ENCODE data around the gene EIF4ENIF1. TPM values are rescaled to one million over a fixed set of nuclear protein-coding genes. Genes with fewer than 3 reads are reported as not detected.

Gene EIF4ENIF1
- total and polyA plus RNA-seq, 2 donors (not counting 1 experiment from before 2014, with no cell fraction given): 13.9 to 25.7 TPM

DNA sequence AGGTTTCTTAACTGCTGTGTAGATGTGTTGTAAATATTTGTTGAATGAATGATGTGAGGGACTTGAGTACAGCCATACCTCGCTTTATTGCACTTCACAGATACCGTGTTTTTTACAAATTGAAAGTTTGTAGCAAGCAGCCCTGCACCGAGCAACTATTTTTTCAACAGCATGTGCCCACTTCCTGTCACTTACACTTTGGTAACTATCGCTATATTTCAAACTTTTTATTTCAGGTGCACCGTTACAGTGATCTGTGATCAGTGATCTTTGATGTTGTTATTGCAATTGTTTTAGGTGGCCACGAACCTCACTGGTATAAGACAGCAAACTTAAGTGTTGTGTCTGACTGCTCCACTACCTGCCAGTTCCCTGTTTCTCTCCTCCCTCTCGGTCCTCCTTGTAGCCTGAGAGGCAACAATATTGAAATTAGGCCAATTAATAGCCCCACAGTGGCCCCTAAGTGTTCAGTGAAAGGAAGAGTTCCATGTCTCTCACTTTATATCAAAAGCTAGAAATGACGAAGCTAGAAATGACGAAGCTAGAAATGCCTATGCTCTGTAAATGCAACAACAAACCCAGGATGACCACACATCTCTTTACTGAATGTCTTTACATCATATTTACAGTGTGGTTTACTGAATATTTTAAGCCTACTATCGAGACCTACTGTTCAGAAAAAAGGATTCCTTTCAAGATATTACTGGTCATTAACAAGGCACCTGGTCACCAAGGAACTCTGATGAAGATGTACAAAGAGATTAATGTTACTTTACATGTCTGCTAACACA is 7.7 kb upstream of the EIF4ENIF1 start:
- Histone ChIP-seq H3K36me3 (ENCODE audit: control insufficient read depth, insufficient read depth, low read length) (no peaks in the 10 kb centered on the region), H3K4me1 (ENCODE audit: control insufficient read depth, extremely low read depth, insufficient read depth, low read length) (no peaks in the 10 kb centered on the region), H3K79me2 (ENCODE audit: control insufficient read depth, insufficient read depth, low read length) (peaks cover 9% of the 10 kb centered on the region), H3K4me3 (replicated peaks in 1 of 4; ENCODE audit: control extremely low read depth in 1 of 4, insufficient read depth in 1 of 4, low read depth in 3 of 4, low read length in 4 of 4) (peak overlapping the region; percentile 74 to 98 (median 94)), H2AFZ (ENCODE audit: low read length) (peak overlapping the region; percentile 97), H3K9me3 (ENCODE audit: control insufficient read depth, insufficient read depth, low read depth, low read length) (no peaks in the 10 kb centered on the region), H3K27me3 (ENCODE audit: control insufficient read depth, insufficient read depth, low read length) (no peaks in the 10 kb centered on the region), H3K27ac (ENCODE audit: insufficient read depth, low read length) (peak overlapping the region; percentile 82), H3K9ac (ENCODE audit: insufficient read depth, low read length) (no peak overlapping the region), H3K4me2 (ENCODE audit: extremely low read depth, insufficient read depth, low read length) (peak overlapping the region; percentile 93), H4K20me1 (ENCODE audit: control insufficient read depth, extremely low read depth, insufficient read depth, low read length) (no peaks in the 10 kb centered on the region)
- no peak for DNase-seq (ENCODE audit: low read depth in 2 of 2)
- no peak for TF ChIP-seq EZH2 (IDR thresholded peaks at IDR 0.05; ENCODE audit: low read length, missing control alignments)
- TF ChIP-seq, protein P1, sequence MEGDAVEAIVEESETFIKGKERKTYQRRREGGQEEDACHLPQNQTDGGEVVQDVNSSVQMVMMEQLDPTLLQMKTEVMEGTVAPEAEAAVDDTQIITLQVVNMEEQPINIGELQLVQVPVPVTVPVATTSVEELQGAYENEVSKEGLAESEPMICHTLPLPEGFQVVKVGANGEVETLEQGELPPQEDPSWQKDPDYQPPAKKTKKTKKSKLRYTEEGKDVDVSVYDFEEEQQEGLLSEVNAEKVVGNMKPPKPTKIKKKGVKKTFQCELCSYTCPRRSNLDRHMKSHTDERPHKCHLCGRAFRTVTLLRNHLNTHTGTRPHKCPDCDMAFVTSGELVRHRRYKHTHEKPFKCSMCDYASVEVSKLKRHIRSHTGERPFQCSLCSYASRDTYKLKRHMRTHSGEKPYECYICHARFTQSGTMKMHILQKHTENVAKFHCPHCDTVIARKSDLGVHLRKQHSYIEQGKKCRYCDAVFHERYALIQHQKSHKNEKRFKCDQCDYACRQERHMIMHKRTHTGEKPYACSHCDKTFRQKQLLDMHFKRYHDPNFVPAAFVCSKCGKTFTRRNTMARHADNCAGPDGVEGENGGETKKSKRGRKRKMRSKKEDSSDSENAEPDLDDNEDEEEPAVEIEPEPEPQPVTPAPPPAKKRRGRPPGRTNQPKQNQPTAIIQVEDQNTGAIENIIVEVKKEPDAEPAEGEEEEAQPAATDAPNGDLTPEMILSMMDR (conservative IDR thresholded peaks at IDR 0.05 in 1 of 2, IDR thresholded peaks at IDR 0.05 in 1 of 2; ENCODE audit: low read depth in 1 of 2, low read length in 2 of 2): no peak

DNA sequence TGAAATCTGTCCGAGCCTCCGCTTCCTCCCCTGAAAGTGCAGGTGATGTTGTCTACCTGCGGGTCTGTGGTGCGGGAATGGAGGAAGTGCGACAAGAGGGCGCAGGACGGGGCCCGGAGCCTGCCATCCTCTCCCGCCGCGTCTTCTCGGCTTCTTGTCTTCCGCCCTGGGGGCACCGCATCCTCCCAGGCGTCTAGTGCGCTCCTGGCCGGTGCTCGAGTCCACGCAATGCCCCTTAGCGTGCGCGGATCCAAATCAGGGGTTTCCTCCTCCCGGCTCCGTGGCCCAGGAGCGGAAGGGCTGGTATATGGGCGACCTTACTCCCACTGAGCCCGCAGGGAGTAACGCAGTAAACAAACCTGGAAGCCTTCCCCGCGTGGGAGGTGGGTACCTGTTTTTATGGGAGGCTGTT is 7.1 kb upstream of the EIF4ENIF1 start:
- Histone ChIP-seq H4K20me1 (ENCODE audit: control insufficient read depth, extremely low read depth, insufficient read depth, low read length) (no peaks in the 10 kb centered on the region), H3K9ac (ENCODE audit: insufficient read depth, low read length) (peak overlapping the region; percentile 84), H3K27ac (ENCODE audit: insufficient read depth, low read length) (peak overlapping the region; percentile 82), H3K79me2 (ENCODE audit: control insufficient read depth, insufficient read depth, low read length) (peaks cover 9% of the 10 kb centered on the region), H3K27me3 (ENCODE audit: control insufficient read depth, insufficient read depth, low read length) (no peaks in the 10 kb centered on the region), H3K36me3 (ENCODE audit: control insufficient read depth, insufficient read depth, low read length) (peaks cover 1% of the 10 kb centered on the region), H3K4me1 (ENCODE audit: control insufficient read depth, extremely low read depth, insufficient read depth, low read length) (no peaks in the 10 kb centered on the region), H2AFZ (ENCODE audit: low read length) (peak overlapping the region; percentile 97), H3K4me2 (ENCODE audit: extremely low read depth, insufficient read depth, low read length) (peak overlapping the region; percentile 93), H3K4me3 (replicated peaks in 1 of 4; ENCODE audit: control extremely low read depth in 1 of 4, insufficient read depth in 1 of 4, low read depth in 3 of 4, low read length in 4 of 4) (peak overlapping the region; percentile 74 to 98 (median 94)), H3K9me3 (ENCODE audit: control insufficient read depth, insufficient read depth, low read depth, low read length) (no peaks in the 10 kb centered on the region)
- no peak for DNase-seq (ENCODE audit: low read depth in 2 of 2)
- TF ChIP-seq, protein P1 (conservative IDR thresholded peaks at IDR 0.05 in 1 of 2, IDR thresholded peaks at IDR 0.05 in 1 of 2; ENCODE audit: low read depth in 1 of 2, low read length in 2 of 2): no peak
- TF ChIP-seq EZH2 (IDR thresholded peaks at IDR 0.05; ENCODE audit: low read length, missing control alignments): no peak

DNA sequence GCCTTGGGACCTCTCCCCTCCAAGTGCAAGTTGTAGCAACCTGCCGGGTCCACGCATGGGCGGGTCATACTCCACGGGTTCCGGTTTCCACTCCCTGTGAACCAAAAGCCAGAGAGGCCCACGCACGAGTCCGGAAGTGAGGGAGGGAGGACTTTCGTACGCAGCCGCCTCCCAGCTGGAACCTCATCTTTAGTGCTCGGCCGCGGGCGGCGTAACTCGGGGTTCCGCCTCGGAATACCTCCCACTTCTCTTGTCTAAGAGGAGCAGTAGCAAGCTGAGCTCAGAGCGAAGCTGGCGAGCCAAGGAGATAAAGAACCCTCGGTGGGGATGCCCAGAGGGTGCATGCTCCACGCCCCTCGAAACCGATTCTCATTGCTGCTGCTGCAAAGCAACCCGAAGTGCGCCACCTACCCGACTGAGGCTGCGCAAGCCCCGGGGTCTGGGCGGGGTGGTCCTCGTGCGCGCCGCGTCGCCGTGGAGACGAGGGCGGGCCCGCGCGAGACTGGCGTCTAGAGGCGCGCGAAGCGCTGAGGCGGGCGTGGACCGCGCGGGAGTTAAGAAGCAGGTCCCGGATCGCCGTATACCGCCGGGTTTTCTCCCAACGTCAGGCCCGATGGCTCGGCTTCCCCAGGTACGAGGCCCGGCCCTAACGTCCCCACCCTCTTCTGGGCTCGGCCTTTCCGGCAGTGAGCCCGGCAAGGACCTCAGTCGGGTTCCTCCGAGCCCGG is 6.5 kb upstream of the EIF4ENIF1 start, which contains the start of gene SFI1:
Gene SFI1, plus strand, starts transcription at position 530 of the 728 bp plus-strand sequence. CDS start 11,749 bp downstream, outside the sequence.
- TF ChIP-seq, protein P1 (conservative IDR thresholded peaks at IDR 0.05 in 1 of 2, IDR thresholded peaks at IDR 0.05 in 1 of 2; ENCODE audit: low read depth in 1 of 2, low read length in 2 of 2): peak; percentile 25 to 34
- no peak for TF ChIP-seq EZH2 (IDR thresholded peaks at IDR 0.05; ENCODE audit: low read length, missing control alignments)
- no peaks in the 10 kb centered on the region for H3K27me3 ChIP-seq (ENCODE audit: control insufficient read depth, insufficient read depth, low read length)
- H3K9me3 ChIP-seq (ENCODE audit: control insufficient read depth, insufficient read depth, low read depth, low read length): no peaks in the 10 kb centered on the region
- H4K20me1 ChIP-seq (ENCODE audit: control insufficient read depth, extremely low read depth, insufficient read depth, low read length): no peaks in the 10 kb centered on the region
- H3K4me2 ChIP-seq (ENCODE audit: extremely low read depth, insufficient read depth, low read length): peak within 1 kb of the TSS; percentile 93
- H3K79me2 ChIP-seq (ENCODE audit: control insufficient read depth, insufficient read depth, low read length): peaks cover 10% of the 10 kb centered on the region
- H2AFZ ChIP-seq (ENCODE audit: low read length): peak within 1 kb of the TSS; percentile 97
- H3K9ac ChIP-seq (ENCODE audit: insufficient read depth, low read length): peak within 1 kb of the TSS; percentile 84
- H3K36me3 ChIP-seq (ENCODE audit: control insufficient read depth, insufficient read depth, low read length): peaks cover 1% of the 10 kb centered on the region
- peak within 1 kb of the TSS; percentile 83 to 98 (median 94) for H3K4me3 ChIP-seq (replicated peaks in 1 of 4; ENCODE audit: control extremely low read depth in 1 of 4, insufficient read depth in 1 of 4, low read depth in 3 of 4, low read length in 4 of 4)
- DNase-seq (ENCODE audit: low read depth in 2 of 2): peak; percentile 86 to 89
- peak within 1 kb of the TSS; percentile 82 for H3K27ac ChIP-seq (ENCODE audit: insufficient read depth, low read length)
- H3K4me1 ChIP-seq (ENCODE audit: control insufficient read depth, extremely low read depth, insufficient read depth, low read length): no peaks in the 10 kb centered on the region

All from fibroblast of lung (primary cell).